ENCODE results near the gene BAIAP2.

BAIAP2 gene

GRCh38 chr17:80996422-80997305 is 38.3 kb upstream of the BAIAP2 start:
- no peak overlapping the region for H3K9ac ChIP-seq (ENCODE audit: low read depth, low read length)
- no peak overlapping the region for H3K4me3 ChIP-seq (ENCODE audit: low read depth, low read length)
- no peaks in the 10 kb centered on the region for H3K27me3 ChIP-seq (ENCODE audit: control insufficient read depth, insufficient read depth, low read length)
- peaks cover 35% of the 10 kb centered on the region for H3K36me3 ChIP-seq (ENCODE audit: control insufficient read depth, insufficient read depth, low read length)
- no peaks in the 10 kb centered on the region for H3K4me1 ChIP-seq (ENCODE audit: control insufficient read depth, insufficient read depth, low read length)
- H3K9me3 ChIP-seq (ENCODE audit: control insufficient read depth, insufficient read depth, low read length): no peaks in the 10 kb centered on the region

GRCh38 chr17:80997424-80998117 is 37.4 kb upstream of the BAIAP2 start:
- H3K4me1 ChIP-seq (ENCODE audit: control insufficient read depth, insufficient read depth, low read length): no peaks in the 10 kb centered on the region
- H3K4me3 ChIP-seq (ENCODE audit: low read depth, low read length): no peak overlapping the region
- peaks cover 35% of the 10 kb centered on the region for H3K36me3 ChIP-seq (ENCODE audit: control insufficient read depth, insufficient read depth, low read length)
- H3K27me3 ChIP-seq (ENCODE audit: control insufficient read depth, insufficient read depth, low read length): peaks cover 3% of the 10 kb centered on the region
- H3K9ac ChIP-seq (ENCODE audit: low read depth, low read length): no peak overlapping the region
- no peaks in the 10 kb centered on the region for H3K9me3 ChIP-seq (ENCODE audit: control insufficient read depth, insufficient read depth, low read length)

- Histone ChIP-seq H3K9ac (ENCODE audit: low read depth, low read length) (no peak overlapping the region), H3K36me3 (ENCODE audit: control insufficient read depth, insufficient read depth, low read length) (peaks cover 35% of the 10 kb centered on the region), H3K4me1 (ENCODE audit: control insufficient read depth, insufficient read depth, low read length) (no peaks in the 10 kb centered on the region), H3K4me3 (ENCODE audit: low read depth, low read length) (no peak overlapping the region), H3K9me3 (ENCODE audit: control insufficient read depth, insufficient read depth, low read length) (no peaks in the 10 kb centered on the region), H3K27me3 (ENCODE audit: control insufficient read depth, insufficient read depth, low read length) (peaks cover 7% of the 10 kb centered on the region)
These were observed 36.7 kb upstream of the BAIAP2 start for GRCh38 chr17:80998118-80998747.

- no peaks in the 10 kb centered on the region for H3K4me1 ChIP-seq (ENCODE audit: control insufficient read depth, insufficient read depth, low read length)
- peaks cover 35% of the 10 kb centered on the region for H3K36me3 ChIP-seq (ENCODE audit: control insufficient read depth, insufficient read depth, low read length)
- peaks cover 7% of the 10 kb centered on the region for H3K27me3 ChIP-seq (ENCODE audit: control insufficient read depth, insufficient read depth, low read length)
- no peak overlapping the region for H3K4me3 ChIP-seq (ENCODE audit: low read depth, low read length)
- H3K9me3 ChIP-seq (ENCODE audit: control insufficient read depth, insufficient read depth, low read length): no peaks in the 10 kb centered on the region
- no peak overlapping the region for H3K9ac ChIP-seq (ENCODE audit: low read depth, low read length)
These were observed 36.0 kb upstream of the BAIAP2 start for GRCh38 chr17:80998748-80999535.

- H3K4me3 ChIP-seq (ENCODE audit: low read depth, low read length): no peak overlapping the region
- H3K9me3 ChIP-seq (ENCODE audit: control insufficient read depth, insufficient read depth, low read length): no peaks in the 10 kb centered on the region
- no peaks in the 10 kb centered on the region for H3K4me1 ChIP-seq (ENCODE audit: control insufficient read depth, insufficient read depth, low read length)
- no peak overlapping the region for H3K9ac ChIP-seq (ENCODE audit: low read depth, low read length)
- H3K36me3 ChIP-seq (ENCODE audit: control insufficient read depth, insufficient read depth, low read length): peaks cover 35% of the 10 kb centered on the region
- H3K27me3 ChIP-seq (ENCODE audit: control insufficient read depth, insufficient read depth, low read length): peaks cover 11% of the 10 kb centered on the region
These were observed 35.2 kb upstream of the BAIAP2 start for GRCh38 chr17:80999536-81000333.

GRCh38 chr17:81000334-81000630 is 34.7 kb upstream of the BAIAP2 start:
- Histone ChIP-seq H3K4me3 (ENCODE audit: low read depth, low read length) (no peak overlapping the region), H3K36me3 (ENCODE audit: control insufficient read depth, insufficient read depth, low read length) (peaks cover 30% of the 10 kb centered on the region), H3K9me3 (ENCODE audit: control insufficient read depth, insufficient read depth, low read length) (no peaks in the 10 kb centered on the region), H3K9ac (ENCODE audit: low read depth, low read length) (no peak overlapping the region), H3K27me3 (ENCODE audit: control insufficient read depth, insufficient read depth, low read length) (peaks cover 15% of the 10 kb centered on the region), H3K4me1 (ENCODE audit: control insufficient read depth, insufficient read depth, low read length) (no peaks in the 10 kb centered on the region)

GRCh38 chr17:81000631-81001357 is 34.2 kb upstream of the BAIAP2 start:
- H3K27me3 ChIP-seq (ENCODE audit: control insufficient read depth, insufficient read depth, low read length): peaks cover 17% of the 10 kb centered on the region
- peaks cover 26% of the 10 kb centered on the region for H3K36me3 ChIP-seq (ENCODE audit: control insufficient read depth, insufficient read depth, low read length)
- no peak overlapping the region for H3K9ac ChIP-seq (ENCODE audit: low read depth, low read length)
- H3K9me3 ChIP-seq (ENCODE audit: control insufficient read depth, insufficient read depth, low read length): no peaks in the 10 kb centered on the region
- H3K4me3 ChIP-seq (ENCODE audit: low read depth, low read length): no peak overlapping the region
- H3K4me1 ChIP-seq (ENCODE audit: control insufficient read depth, insufficient read depth, low read length): no peaks in the 10 kb centered on the region

GRCh38 chr17:81002013-81002384 is 33.0 kb upstream of the BAIAP2 start:
- no peaks in the 10 kb centered on the region for H3K4me1 ChIP-seq (ENCODE audit: control insufficient read depth, insufficient read depth, low read length)
- H3K36me3 ChIP-seq (ENCODE audit: control insufficient read depth, insufficient read depth, low read length): peaks cover 22% of the 10 kb centered on the region
- H3K27me3 ChIP-seq (ENCODE audit: control insufficient read depth, insufficient read depth, low read length): peaks cover 23% of the 10 kb centered on the region
- H3K9me3 ChIP-seq (ENCODE audit: control insufficient read depth, insufficient read depth, low read length): no peaks in the 10 kb centered on the region
- H3K4me3 ChIP-seq (ENCODE audit: low read depth, low read length): no peak overlapping the region
- no peak overlapping the region for H3K9ac ChIP-seq (ENCODE audit: low read depth, low read length)

GRCh38 chr17:81002409-81003361 is 32.3 kb upstream of the BAIAP2 start:
- Histone ChIP-seq H3K4me3 (ENCODE audit: low read depth, low read length) (no peak overlapping the region), H3K9me3 (ENCODE audit: control insufficient read depth, insufficient read depth, low read length) (no peaks in the 10 kb centered on the region), H3K36me3 (ENCODE audit: control insufficient read depth, insufficient read depth, low read length) (peaks cover 20% of the 10 kb centered on the region), H3K9ac (ENCODE audit: low read depth, low read length) (no peak overlapping the region), H3K4me1 (ENCODE audit: control insufficient read depth, insufficient read depth, low read length) (no peaks in the 10 kb centered on the region), H3K27me3 (ENCODE audit: control insufficient read depth, insufficient read depth, low read length) (peaks cover 23% of the 10 kb centered on the region)
